Uterus (tissue), 4 donors: ENCODE data around the gene C6orf136. TPM values are rescaled to one million over a fixed set of nuclear protein-coding genes. Genes with fewer than 3 reads are reported as not detected.

Source experiments
- DNase-seq, 2 donors: peaks; one replicate each; pipeline ENCODE4 v3.0.0-alpha.2; 2019 to 2020
- H3K27ac ChIP-seq, 2 donors: fragments of 200-600 bp; sonication (generic); 1 replicate in 1 of 2; 2 replicates in 1 of 2; pipeline ENCODE4 v1.5.1; 2016 to 2018
- H3K27me3 ChIP-seq, 2 donors: fragments of 200-600 bp; sonication (generic); one replicate each; pipeline ENCODE4 v1.5.1; 2018 to 2019; ENCODE audit warnings: control low read depth in 1 of 2
- H3K36me3 ChIP-seq, 2 donors: fragments of 200-600 bp; sonication (generic); one replicate each; pipeline ENCODE4 v1.5.1; 2019; ENCODE audit warnings: control low read depth in 1 of 2
- H3K4me1 ChIP-seq, 2 donors: fragments of 200-600 bp; sonication (generic); one replicate each; pipeline ENCODE4 v1.5.1; 2018 to 2019; ENCODE audit warnings: control low read depth in 1 of 2
- H3K4me3 ChIP-seq, 2 donors: fragments of 200-600 bp; sonication (generic); 1 replicate in 1 of 2; 2 replicates in 1 of 2; pipeline ENCODE4 v1.5.1; 2018 to 2019; ENCODE audit warnings: mild to moderate bottlenecking in 1 of 2
- H3K9me3 ChIP-seq, 2 donors: fragments of 200-600 bp; sonication (generic); one replicate each; pipeline ENCODE4 v1.5.1; 2019; ENCODE audit warnings: control low read depth in 1 of 2
- CTCF ChIP-seq, 4 experiments: fragments of 200-600 bp in 2 of 4; fragments of 450-650 bp in 2 of 4; sonication (generic) in 2 of 4; IDR thresholded peaks; one replicate each; pipeline ENCODE4 v1.5.1; 2016 to 2019; ENCODE audit warnings: antibody characterized with exemption in 4 of 4, mild to moderate bottlenecking in 2 of 4, moderate library complexity in 1 of 4
- POLR2A ChIP-seq, 2 donors: fragments of 450-650 bp; IDR thresholded peaks; one replicate each; pipeline ENCODE4 v1.6.1; 2016; ENCODE audit warnings: antibody characterized with exemption in 2 of 2, mild to moderate bottlenecking in 1 of 2, moderate library complexity in 1 of 2
- intact Hi-C: fragments of 100-400 bp; cut with DNase I; formaldehyde crosslinking; loops from one replicate; pipeline ENCODE4 v1.15.1; 2023; ENCODE audit warnings: low total_unique reads
- total RNA-seq, 4 donors: library from RNA; depleted of rRNA in 3 of 4; stranded (reverse); fragments of >200 nt in 3 of 4; gene quantifications; one replicate each; pipeline versions ENCODE4 v1.1.0 to v1.2.4, GENCODE V29; 2014 to 2023
- donor health status: DM: yes; HTN: yes; CAD: no.

C6orf136 gene
- total RNA-seq, 4 donors from 2014 or later = 5.6 to 22.2 (median 7.7) TPM

- H3K4me3 ChIP-seq = peak overlapping the region in 1 of 2 donors; percentile 25
- peak; percentile 97 to 98 (median 98) for TF ChIP-seq CTCF (IDR thresholded peaks at IDR 0.05)
- TF ChIP-seq POLR2A (IDR thresholded peaks at IDR 0.05) = no peak
- no peaks in the 10 kb centered on the region for H3K36me3 ChIP-seq
- peak; percentile 83 to 88 for DNase-seq
- intact Hi-C loops = loop anchor here (2.0 to 10.0 kb wide), 2 partner anchors 44 to 206 kb away; partner anchors contain the start of gene DDR1
- no peaks in the 10 kb centered on the region for H3K9me3 ChIP-seq
- peak overlapping the region; percentile 98 to 99 for H3K27ac ChIP-seq
- peaks cover 0 to 27% of the 10 kb centered on the region in 2 donors for H3K4me1 ChIP-seq
- H3K27me3 ChIP-seq = no peaks in the 10 kb centered on the region
Measured at GRCh38 chr6:30678964-30679726, 32.2 kb downstream of the C6orf136 start.

GRCh38 chr6:30679765-30680535 is 33.0 kb downstream of the C6orf136 start:
- Histone ChIP-seq H3K36me3 (no peaks in the 10 kb centered on the region), H3K4me3 (no peak overlapping the region), H3K9me3 (no peaks in the 10 kb centered on the region), H3K27ac (peak overlapping the region; percentile 98 to 99), H3K27me3 (no peaks in the 10 kb centered on the region), H3K4me1 (peaks cover 0 to 27% of the 10 kb centered on the region in 2 donors)
- intact Hi-C loops = loop anchor here (2.0 to 10.0 kb wide), 2 partner anchors 43 to 205 kb away; partner anchors contain the start of gene DDR1
- TF ChIP-seq CTCF (IDR thresholded peaks at IDR 0.05) (no peak), POLR2A (IDR thresholded peaks at IDR 0.05) (no peak)
- DNase-seq = no peak

GRCh38 chr6:30681766-30682142 is 34.8 kb downstream of the C6orf136 start:
- H3K27me3 ChIP-seq = no peaks in the 10 kb centered on the region
- DNase-seq = no peak
- intact Hi-C loops = no loop called here
- peak overlapping the region; percentile 79 to 99 for H3K4me3 ChIP-seq
- H3K9me3 ChIP-seq = no peaks in the 10 kb centered on the region
- H3K27ac ChIP-seq = peak overlapping the region; percentile 98 to 99
- TF ChIP-seq CTCF (IDR thresholded peaks at IDR 0.05) (no peak), POLR2A (IDR thresholded peaks at IDR 0.05) (no peak)
- no peaks in the 10 kb centered on the region for H3K36me3 ChIP-seq
- peaks cover 0 to 27% of the 10 kb centered on the region in 2 donors for H3K4me1 ChIP-seq

- H3K9me3 ChIP-seq = no peaks in the 10 kb centered on the region
- peaks cover 0 to 27% of the 10 kb centered on the region in 2 donors for H3K4me1 ChIP-seq
- H3K4me3 ChIP-seq = peak overlapping the region; percentile 79 to 99
- H3K27ac ChIP-seq = peak overlapping the region; percentile 98 to 99
- no peaks in the 10 kb centered on the region for H3K27me3 ChIP-seq
- DNase-seq = peak; percentile 79 to 94
- H3K36me3 ChIP-seq = no peaks in the 10 kb centered on the region
- intact Hi-C loops = no loop called here
- TF ChIP-seq CTCF (IDR thresholded peaks at IDR 0.05) = no peak
- TF ChIP-seq POLR2A (IDR thresholded peaks at IDR 0.05) = peak; percentile 65 to 66
Measured at GRCh38 chr6:30682143-30683117, 35.5 kb downstream of the C6orf136 start.
